HG03159 (cell line): ENCODE data around the gene PGBD5.

Source experiments
- ATAC-seq: cut with Tn5 transposase; IDR thresholded peaks from one replicate; pipeline ENCODE4 v1.9.1; 2021; ENCODE audit warnings: mild to moderate bottlenecking, moderate library complexity; ENCODE audit not compliant: unreplicated experiment

PGBD5 gene

DNA sequence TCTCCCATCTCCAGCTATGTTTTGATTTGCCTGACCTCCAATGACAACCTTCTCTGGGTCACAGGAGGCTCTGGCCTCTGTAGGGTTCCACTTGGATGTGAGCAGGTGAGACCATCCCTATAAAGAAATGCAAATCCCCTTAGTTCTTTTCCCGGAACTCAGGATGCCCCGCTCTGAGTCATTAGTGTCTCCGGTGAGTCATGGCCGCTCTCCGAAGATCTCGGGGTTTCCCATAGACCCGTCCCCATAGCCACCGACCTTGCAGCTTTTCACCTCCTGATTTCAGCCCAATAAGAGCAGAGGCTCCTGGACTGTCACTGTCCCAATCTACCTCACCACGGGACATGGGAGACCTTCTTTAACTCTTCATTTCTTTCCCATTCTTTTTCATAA, 98.2 kb downstream of the PGBD5 start:
- no peak for ATAC-seq

- ATAC-seq, result no peak
These were observed 98.9 kb downstream of the PGBD5 start for GRCh38 chr1:230326971-230327891.

DNA sequence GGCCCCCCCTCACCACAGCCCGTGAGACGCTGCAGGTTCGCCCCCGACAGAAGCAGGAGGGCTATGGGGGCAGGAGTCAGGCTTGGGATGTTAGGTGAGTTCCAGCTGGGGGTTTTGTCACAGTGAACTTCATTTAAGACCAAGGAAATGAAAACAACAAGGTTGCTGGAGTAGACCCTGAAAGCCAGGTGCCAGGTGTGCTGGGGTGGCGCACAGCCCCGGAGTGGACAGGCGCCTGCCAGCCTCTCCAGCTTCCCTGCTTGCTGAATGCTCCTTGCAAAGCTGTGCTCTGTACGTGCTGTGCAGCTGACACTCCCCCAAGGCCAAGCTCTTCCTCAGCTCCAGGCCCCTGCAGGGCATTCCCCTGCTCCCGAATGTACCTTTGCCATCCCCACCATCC, 102.4 kb downstream of the PGBD5 start:
- no peak for ATAC-seq

DNA sequence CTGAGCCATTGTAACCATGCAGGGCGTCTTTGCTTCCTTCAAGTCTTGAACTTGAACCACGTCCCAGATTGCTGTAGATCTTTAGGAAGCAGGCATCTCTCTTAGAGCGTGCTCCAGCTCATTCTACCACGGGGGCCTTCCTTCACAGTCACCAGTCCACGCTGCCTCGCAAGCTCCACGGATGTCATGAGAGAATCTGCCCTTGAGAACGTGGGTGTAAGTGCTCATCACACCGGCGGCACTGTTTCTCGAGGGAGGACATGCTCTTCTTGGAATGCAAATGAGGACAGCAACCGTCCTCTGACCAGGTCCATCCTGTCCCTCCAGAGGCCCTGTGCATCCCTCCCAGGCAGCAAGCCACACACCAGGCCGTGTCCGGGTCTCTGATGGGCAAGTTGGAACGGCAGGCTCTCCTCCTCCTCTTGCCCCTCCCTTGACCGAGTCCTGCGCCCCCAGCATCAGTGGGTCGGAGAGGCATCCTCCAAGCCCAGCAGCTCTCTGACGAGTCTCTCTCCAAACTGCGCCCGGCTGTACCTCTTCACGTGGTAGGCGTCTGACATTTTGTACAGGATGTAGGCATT, 103.1 kb downstream of the PGBD5 start:
- no peak for ATAC-seq

GRCh38 chr1:230322421-230322756, 103.7 kb downstream of the PGBD5 start:
- no peak for ATAC-seq

- ATAC-seq, result no peak
These were observed 104.3 kb downstream of the PGBD5 start for GRCh38 chr1:230321741-230322420.

- no peak for ATAC-seq
These were observed 104.8 kb downstream of the PGBD5 start for GRCh38 chr1:230321341-230321740.

GRCh38 chr1:230320804-230321203, 105.3 kb downstream of the PGBD5 start:
- no peak for ATAC-seq

DNA sequence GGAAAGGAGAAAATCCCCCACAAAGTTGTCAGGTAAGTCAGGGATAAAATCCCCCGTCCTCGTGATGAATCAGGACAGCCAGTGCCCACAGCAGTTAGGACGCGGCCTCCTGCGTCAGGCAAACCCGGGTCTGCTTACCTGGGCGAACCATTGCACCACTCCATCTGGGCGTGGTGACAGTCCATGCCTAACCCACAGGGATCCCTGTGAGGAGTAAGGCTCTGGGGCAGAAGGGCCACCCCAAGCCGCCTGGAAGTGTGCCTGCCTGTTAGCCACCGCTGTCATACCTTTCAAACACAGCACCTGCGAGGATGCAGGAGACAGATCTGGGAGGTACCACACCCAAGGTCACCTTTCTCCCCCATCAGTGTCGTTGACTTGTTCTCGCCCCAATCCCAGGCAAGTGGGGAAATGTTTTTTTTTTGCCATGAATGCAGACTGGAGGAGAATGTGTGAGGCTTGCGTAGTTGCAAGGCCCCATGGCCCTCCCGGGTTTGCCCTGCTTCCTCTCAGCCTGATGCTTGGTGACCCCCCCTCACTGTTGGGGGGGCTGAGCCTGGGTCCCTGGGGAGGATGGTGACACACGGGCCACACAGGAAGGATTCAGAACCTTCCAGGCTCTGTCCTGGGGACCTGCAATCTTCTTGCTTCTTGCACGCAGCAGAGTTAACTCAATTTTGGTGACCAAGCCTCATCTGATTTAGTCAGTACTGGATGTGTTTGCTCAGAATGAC, 107.0 kb downstream of the PGBD5 start:
- ATAC-seq, result no peak

DNA sequence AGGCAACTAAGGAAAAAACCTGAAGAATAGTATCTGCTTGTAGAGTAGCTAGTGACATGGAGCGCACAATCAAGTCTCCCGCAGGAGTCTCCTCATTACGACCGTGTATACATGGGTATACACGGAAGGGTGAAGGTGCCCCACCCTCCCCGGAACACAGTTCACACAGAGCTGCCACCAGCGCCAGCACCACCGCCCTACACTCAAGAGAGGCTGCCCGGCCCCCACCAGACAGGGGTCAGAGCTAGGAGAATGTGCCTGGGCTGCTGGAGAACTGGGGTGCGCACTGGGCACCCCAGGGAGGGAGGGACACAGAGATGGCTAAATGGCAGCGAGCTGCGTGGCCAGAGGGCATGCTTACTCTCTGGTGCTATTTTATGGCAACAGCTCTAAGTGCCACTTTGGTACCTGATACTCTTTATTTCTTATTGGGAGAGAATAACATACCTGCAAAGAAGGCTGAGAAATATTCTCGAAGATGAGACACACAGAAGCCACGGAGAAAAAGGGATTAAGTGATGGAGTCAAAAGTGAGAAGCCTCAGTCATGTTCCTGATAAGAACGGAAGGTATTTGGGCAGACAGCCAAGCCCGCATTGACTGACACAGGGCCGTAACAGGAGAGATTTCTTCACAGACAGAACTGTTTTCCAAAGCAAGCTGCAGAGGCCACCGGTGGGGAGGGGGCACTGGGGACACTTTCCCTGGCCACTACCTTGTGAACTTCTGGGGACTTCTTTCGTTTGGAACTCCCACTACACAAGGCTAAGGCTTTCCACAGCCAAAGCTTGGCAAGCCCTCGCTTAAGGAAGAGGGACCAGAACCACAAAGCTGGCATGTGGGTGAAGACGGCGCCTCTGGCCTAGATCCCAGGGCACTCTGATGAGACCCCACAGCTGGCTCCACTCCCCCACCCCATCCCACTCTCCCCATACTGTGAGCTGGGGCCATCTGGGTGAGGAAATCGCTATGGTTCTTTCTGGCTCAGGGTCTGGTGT, 108.0 kb downstream of the PGBD5 start:
- no peak for ATAC-seq

GRCh38 chr1:230316864-230317745, 109.0 kb downstream of the PGBD5 start:
- no peak for ATAC-seq

DNA sequence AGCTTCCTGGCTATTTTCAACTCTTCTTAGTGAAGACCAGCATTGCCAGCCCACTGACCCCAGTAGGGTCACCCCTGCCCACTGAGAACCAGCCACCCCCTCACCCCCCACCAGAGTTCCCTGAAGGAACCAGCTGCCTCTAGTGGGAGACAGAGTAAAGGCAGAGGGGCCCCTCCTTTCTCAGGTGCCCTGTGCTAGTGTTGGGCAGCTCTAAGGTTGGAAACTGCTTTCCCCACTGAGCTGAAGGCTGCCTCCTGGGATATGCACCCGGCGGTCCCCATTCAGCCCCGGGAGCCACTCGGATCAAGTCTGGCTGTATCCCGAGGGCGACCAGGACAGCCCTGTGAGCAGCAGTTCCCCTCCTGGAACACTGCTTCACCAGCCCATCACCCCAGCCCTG, 111.0 kb downstream of the PGBD5 start:
- no peak for ATAC-seq

DNA sequence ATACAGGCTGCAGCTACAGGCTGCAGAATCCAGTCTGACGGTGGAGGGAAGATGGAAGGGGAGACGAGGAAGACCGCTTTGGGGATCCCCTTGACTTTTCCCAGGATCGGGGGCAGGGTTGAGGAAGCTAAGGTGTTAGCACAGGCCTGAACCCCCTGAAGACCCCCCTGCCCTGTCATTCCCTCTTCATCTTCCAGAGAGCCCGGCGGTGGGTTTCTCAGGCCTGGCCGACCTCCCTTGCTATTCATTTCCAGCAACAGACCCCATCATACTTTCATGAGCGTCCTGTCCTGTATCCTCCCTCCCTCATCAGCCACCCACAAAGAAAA, 112.0 kb downstream of the PGBD5 start:
- ATAC-seq, result no peak

DNA sequence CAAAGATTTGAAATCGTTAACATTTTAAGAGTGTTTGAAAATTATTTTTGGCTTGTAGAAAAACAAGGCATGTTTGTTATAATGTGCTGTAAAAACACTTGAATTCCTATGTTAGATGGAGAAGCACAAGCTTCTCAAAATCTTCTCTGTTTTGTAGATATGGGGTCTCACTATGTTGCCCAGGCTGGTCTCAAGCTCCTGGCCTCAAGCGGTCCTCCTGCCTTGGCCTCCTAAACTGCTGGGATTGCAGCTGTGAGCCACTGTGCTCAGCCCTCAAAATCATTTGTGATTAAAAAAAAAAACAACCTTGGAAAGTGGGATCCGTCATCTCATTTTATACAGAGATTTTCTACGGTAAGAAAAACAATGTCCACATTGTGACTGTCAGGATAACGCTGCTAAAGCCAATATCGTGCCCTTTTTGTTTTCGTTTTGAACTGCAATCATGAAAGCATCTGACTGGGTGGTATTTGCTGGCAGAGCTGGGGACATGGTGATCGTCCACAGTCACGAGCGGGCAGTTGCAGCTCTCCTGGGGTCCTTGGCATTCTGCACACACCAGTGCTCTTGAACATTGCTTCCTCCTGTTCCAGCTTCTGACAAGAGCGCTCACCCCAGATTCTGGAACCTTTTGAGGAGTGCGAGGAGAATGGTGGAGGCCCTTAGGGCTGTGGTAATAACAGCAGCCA, 112.5 kb downstream of the PGBD5 start:
- ATAC-seq, result no peak

- no peak for ATAC-seq
These were observed 113.5 kb downstream of the PGBD5 start for GRCh38 chr1:230312676-230313075.

GRCh38 chr1:230310381-230311163, 115.6 kb downstream of the PGBD5 start:
- ATAC-seq, result no peak

GRCh38 chr1:230309646-230310177, 116.4 kb downstream of the PGBD5 start:
- no peak for ATAC-seq

GRCh38 chr1:230308821-230309220, 117.3 kb downstream of the PGBD5 start:
- no peak for ATAC-seq
